DOHH2 (cell line): ENCODE results near the gene ACTL10.

Experiments
- CTCF ChIP-seq: fragments of 200-600 bp; sonication (generic); IDR thresholded peaks from one replicate; pipeline ENCODE4 v1.5.1; 2014; ENCODE audit warnings: antibody characterized with exemption, mild to moderate bottlenecking, low read depth, low read length; ENCODE audit not compliant: poor library complexity, severe bottlenecking
- EZH2phosphoT487 ChIP-seq: fragments of 200-600 bp; sonication (generic); IDR thresholded peaks from 2 replicates; pipeline ENCODE4 v1.6.1; 2017; ENCODE audit warnings: borderline replicate concordance, mild to moderate bottlenecking, antibody characterized with exemption, low read length, moderate library complexity, mixed read lengths

DNA sequence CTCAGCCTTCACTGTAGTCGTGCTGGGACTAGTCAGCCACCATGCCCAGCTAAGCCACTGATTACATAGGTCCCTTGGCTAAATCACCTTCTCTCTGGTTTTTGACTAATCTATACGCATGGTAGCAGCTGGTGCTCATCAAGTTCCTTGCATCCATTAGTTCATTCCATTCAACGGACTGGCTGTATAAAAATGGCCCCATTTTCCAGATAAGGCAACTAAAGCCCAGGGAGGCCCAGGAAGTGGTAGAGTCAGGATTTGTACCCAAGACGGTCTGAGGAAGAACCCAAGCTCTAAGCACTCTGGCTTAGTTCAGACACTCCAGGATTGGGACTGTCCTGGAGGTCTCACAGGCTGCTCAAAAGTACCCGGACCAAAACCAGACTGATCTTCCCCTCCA, 14.5 kb downstream of the ACTL10 start:
- TF ChIP-seq CTCF: no peak
- no peak for TF ChIP-seq EZH2phosphoT487
